ENCODE measurements around the gene RAPGEF2. TPM values are rescaled to one million over a fixed set of nuclear protein-coding genes. Genes with fewer than 3 reads are reported as not detected.

RAPGEF2 gene
- total RNA-seq, 4 donors from 2014 or later = 14.1 to 30.5 (median 21.4) TPM

DNA sequence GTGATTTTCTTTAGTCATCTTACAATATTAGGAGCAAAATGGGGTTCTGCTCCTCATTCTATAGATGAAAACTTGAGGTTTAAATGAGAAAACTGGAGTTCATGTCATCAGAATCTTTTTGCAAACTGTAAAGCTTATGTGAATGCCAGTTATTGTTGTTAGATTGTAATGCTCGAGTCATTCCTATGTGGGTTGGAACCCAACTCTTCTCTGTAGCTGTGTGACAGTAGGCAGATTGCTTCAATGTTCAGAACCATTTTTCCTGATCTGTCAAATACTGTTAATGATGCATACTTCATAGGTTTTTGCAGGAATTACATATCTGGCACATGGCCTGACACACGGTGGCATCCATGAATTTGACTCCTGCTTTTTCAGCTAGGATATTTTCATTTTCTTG is 178.9 kb downstream of the RAPGEF2 start:
- no peak for DNase-seq
- H3K9me3 ChIP-seq = no peaks in the 10 kb centered on the region
- WGBS, 2 donors = 75 to 86% methylated on average over 2 of the region's 2 CpGs
- no peaks in the 10 kb centered on the region for H3K27me3 ChIP-seq
- no peak overlapping the region for H3K4me3 ChIP-seq
- TF ChIP-seq, protein P1, sequence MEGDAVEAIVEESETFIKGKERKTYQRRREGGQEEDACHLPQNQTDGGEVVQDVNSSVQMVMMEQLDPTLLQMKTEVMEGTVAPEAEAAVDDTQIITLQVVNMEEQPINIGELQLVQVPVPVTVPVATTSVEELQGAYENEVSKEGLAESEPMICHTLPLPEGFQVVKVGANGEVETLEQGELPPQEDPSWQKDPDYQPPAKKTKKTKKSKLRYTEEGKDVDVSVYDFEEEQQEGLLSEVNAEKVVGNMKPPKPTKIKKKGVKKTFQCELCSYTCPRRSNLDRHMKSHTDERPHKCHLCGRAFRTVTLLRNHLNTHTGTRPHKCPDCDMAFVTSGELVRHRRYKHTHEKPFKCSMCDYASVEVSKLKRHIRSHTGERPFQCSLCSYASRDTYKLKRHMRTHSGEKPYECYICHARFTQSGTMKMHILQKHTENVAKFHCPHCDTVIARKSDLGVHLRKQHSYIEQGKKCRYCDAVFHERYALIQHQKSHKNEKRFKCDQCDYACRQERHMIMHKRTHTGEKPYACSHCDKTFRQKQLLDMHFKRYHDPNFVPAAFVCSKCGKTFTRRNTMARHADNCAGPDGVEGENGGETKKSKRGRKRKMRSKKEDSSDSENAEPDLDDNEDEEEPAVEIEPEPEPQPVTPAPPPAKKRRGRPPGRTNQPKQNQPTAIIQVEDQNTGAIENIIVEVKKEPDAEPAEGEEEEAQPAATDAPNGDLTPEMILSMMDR (IDR thresholded peaks at IDR 0.05) = no peak
- TF ChIP-seq POLR2A (IDR thresholded peaks at IDR 0.05) = no peak
- intact Hi-C loops (cut with DNase I) = no loop called here
- H3K4me1 ChIP-seq = no peaks in the 10 kb centered on the region
- H3K36me3 ChIP-seq = no peaks in the 10 kb centered on the region
- H3K27ac ChIP-seq = no peak overlapping the region

DNA sequence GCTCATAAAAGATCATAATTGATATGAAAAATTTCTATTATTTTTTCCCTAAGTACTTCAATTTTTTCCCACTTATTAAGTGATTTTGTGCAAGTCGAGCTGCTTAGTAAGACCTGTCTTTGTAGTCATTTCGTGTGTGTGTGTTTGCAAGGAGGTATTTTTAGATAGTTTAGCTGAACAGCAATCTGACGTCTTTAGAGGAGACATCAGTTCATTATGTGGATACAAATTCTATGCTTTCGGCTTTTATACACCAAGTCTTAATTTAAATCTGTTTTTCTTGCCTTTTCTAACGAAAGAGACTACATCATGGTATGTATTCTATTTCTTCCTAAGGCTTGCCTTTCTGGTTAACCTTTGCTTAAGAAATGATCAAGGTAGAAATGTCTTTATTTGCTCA is 179.4 kb downstream of the RAPGEF2 start:
- Histone ChIP-seq H3K4me1 (no peaks in the 10 kb centered on the region), H3K4me3 (no peak overlapping the region), H3K9me3 (no peaks in the 10 kb centered on the region), H3K36me3 (no peaks in the 10 kb centered on the region), H3K27me3 (no peaks in the 10 kb centered on the region), H3K27ac (no peak overlapping the region)
- intact Hi-C loops (cut with DNase I) = no loop called here
- DNase-seq = no peak
- no peak for TF ChIP-seq POLR2A (IDR thresholded peaks at IDR 0.05)
- TF ChIP-seq, protein P1 (IDR thresholded peaks at IDR 0.05) = no peak
- 80 to 83% methylated on average over 5 of the region's 5 CpGs for WGBS, 2 donors

DNA sequence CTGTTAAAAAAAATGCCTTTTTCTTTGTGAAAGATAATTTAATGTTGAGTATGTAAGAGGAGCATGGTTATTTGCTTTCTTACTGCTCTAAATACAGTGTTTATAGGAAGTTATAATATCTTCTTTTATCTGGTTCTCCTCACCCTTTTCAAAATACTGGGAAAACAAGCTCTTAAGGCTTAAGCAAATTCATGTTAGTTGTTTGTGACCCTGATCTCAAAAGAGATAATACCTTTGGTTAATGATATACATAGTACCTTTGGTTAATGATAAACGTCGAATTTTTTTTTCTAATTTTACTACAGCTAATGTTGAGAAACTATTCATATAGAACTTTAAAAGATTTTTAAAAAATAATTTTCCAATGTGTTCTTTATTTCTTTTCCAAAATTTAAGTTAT is 180.1 kb downstream of the RAPGEF2 start:
- Histone ChIP-seq H3K4me1 (no peaks in the 10 kb centered on the region), H3K27ac (no peak overlapping the region), H3K27me3 (no peaks in the 10 kb centered on the region), H3K36me3 (no peaks in the 10 kb centered on the region), H3K4me3 (no peak overlapping the region), H3K9me3 (no peaks in the 10 kb centered on the region)
- intact Hi-C loops (cut with DNase I) = no loop called here
- 83 to 84% methylated on average over 2 of the region's 2 CpGs for WGBS, 2 donors
- TF ChIP-seq, protein P1 (IDR thresholded peaks at IDR 0.05) = no peak
- TF ChIP-seq POLR2A (IDR thresholded peaks at IDR 0.05) = no peak
- no peak for DNase-seq

DNA sequence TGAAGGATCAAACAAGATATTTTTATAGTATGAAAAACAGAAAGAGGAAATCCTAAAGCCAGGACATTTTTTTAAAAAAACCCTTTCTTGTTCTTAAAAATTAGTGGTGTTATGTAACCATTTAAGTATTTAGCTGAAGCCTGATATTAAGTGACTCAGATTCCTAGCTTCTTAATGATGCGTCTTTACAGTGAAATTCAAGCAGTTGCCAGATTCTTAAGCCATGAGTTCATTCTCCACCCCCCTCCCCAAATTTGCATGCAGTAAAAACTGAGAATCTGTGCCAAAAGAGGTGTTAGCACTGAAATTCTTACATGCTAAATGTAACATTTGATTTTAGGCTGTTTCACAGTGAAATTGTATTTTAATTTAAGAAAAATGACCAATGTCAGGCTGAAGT is 180.8 kb downstream of the RAPGEF2 start:
- H3K4me3 ChIP-seq = no peak overlapping the region
- TF ChIP-seq, protein P1 (IDR thresholded peaks at IDR 0.05) = no peak
- TF ChIP-seq POLR2A (IDR thresholded peaks at IDR 0.05) = no peak
- no peaks in the 10 kb centered on the region for H3K9me3 ChIP-seq
- H3K4me1 ChIP-seq = no peaks in the 10 kb centered on the region
- H3K36me3 ChIP-seq = no peaks in the 10 kb centered on the region
- no peak for DNase-seq
- no peak overlapping the region for H3K27ac ChIP-seq
- 5 to 21% methylated on average over 1 of the region's 1 CpG for WGBS, 2 donors
- intact Hi-C loops (cut with DNase I) = no loop called here
- no peaks in the 10 kb centered on the region for H3K27me3 ChIP-seq

DNA sequence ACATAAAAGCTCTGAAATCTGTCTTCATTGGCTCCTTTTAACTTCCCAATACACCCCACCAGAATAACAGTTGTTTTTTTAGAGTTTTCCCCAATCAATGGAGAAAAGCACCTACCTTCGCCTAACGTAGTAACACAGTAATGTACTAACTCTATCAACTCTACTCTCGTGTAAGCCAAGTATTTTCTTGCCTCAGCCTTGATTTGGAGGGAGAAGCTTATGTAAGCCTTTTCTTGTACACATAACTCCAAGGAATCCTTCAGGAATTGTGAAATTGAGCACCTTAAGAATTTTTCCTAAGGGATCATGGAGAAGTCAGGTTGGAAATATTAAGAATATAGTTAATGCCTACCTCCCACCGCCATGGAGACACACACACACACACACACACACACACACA is 181.2 kb downstream of the RAPGEF2 start:
- Histone ChIP-seq H3K4me1 (no peaks in the 10 kb centered on the region), H3K27me3 (no peaks in the 10 kb centered on the region), H3K36me3 (no peaks in the 10 kb centered on the region), H3K4me3 (no peak overlapping the region), H3K9me3 (no peaks in the 10 kb centered on the region), H3K27ac (no peak overlapping the region)
- intact Hi-C loops (cut with DNase I) = no loop called here
- TF ChIP-seq POLR2A (IDR thresholded peaks at IDR 0.05) = no peak
- WGBS, 2 donors = 85% methylated on average over 4 of the region's 4 CpGs
- DNase-seq = no peak

DNA sequence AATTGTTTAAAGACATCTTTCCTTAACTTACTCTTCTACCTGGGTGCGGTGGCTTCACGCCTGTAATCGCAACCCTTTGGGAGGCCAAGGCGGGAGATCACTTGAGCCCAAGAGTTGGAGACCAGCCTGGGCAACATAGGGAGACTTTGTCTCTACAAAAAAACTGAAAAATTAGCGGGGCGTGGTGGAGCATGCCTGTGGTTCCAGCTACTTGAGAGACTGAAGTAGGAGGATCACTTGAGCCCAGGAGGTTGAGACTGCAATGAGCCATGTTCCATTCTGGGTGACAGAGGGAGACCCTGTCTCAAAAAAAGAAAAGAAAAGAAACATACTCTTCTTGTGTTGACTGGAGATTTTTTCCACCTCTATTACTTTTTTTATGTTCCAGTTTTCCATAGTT is 181.9 kb downstream of the RAPGEF2 start:
- WGBS, 2 donors = 92 to 93% methylated on average over 5 to 6 of the region's 6 CpGs
- DNase-seq = no peak
- no peaks in the 10 kb centered on the region for H3K9me3 ChIP-seq
- no peak overlapping the region for H3K27ac ChIP-seq
- no peaks in the 10 kb centered on the region for H3K27me3 ChIP-seq
- TF ChIP-seq, protein P1 (IDR thresholded peaks at IDR 0.05) = no peak
- no peak for TF ChIP-seq POLR2A (IDR thresholded peaks at IDR 0.05)
- no peak overlapping the region for H3K4me3 ChIP-seq
- intact Hi-C loops (cut with DNase I) = no loop called here
- no peaks in the 10 kb centered on the region for H3K4me1 ChIP-seq
- no peaks in the 10 kb centered on the region for H3K36me3 ChIP-seq
